HAP-1 (cell line): ENCODE data around the gene SLC48A1.

Source experiments
- DNase-seq, 2 experiments: peaks; one replicate each; pipeline ENCODE4 v3.0.0-alpha.2; 2016 to 2020; ENCODE audit warnings: low spot score in 2 of 2
- H3K27me3 ChIP-seq: fragments of 250-450 bp; sonication (Bioruptor Pico); 2 replicates; pipeline ENCODE4 v1.5.1; 2020; ENCODE audit warnings: low read depth, mild to moderate bottlenecking, moderate library complexity
- H3K36me3 ChIP-seq: fragments of 250-450 bp; sonication (Bioruptor Pico); replicated peaks from 2 replicates; pipeline ENCODE4 v1.5.1; 2020; ENCODE audit warnings: mild to moderate bottlenecking
- H3K4me1 ChIP-seq: fragments of 250-450 bp; sonication (Bioruptor Pico); 2 replicates; pipeline ENCODE4 v1.5.1; 2020; ENCODE audit warnings: mild to moderate bottlenecking
- H3K4me3 ChIP-seq: fragments of 250-450 bp; sonication (Bioruptor Pico); 2 replicates; pipeline ENCODE4 v1.5.1; 2020; ENCODE audit warnings: mild to moderate bottlenecking, moderate library complexity
- H3K9me3 ChIP-seq: fragments of 250-450 bp; sonication (Bioruptor Pico); 2 replicates; pipeline ENCODE4 v1.5.1; 2020; ENCODE audit warnings: mild to moderate bottlenecking, moderate library complexity
- in situ Hi-C: fragments of 300-500 bp; cut with MboI; formaldehyde crosslinking; loops from 3 replicates; pipeline ENCODE4 v1.14.3; 2020; ENCODE audit warnings: low sequenced_read_pairs, inconsistent platforms, mixed read lengths

SLC48A1 gene

GRCh38 chr12:47757840-47758583 lies 15.0 kb upstream of the SLC48A1 start:
- no peaks in the 10 kb centered on the region for H3K4me1 ChIP-seq

GRCh38 chr12:47758584-47758833 lies 14.5 kb upstream of the SLC48A1 start:
- in situ Hi-C loops = no loop called here
- no peaks in the 10 kb centered on the region for H3K4me1 ChIP-seq

More at GRCh38 chr12:47757840-47758583, 15.0 kb upstream of the SLC48A1 start:
- Histone ChIP-seq H3K27me3 (no peaks in the 10 kb centered on the region), H3K9me3 (no peaks in the 10 kb centered on the region), H3K4me3 (peak overlapping the region; percentile 41; the same call in 1 of the 2 replicates), H3K36me3 (no peaks in the 10 kb centered on the region)
- no peak for DNase-seq
- in situ Hi-C loops = no loop called here

GRCh38 chr12:47758834-47759690 lies 14.0 kb upstream of the SLC48A1 start, which contains the start of gene RAPGEF3:
Gene RAPGEF3, minus strand, starts transcription at chr12:47758880. Its CDS starts 324 bp downstream, at chr12:47758556.
- in situ Hi-C loops = no loop called here
- Histone ChIP-seq H3K4me1 (no peaks in the 10 kb centered on the region), H3K36me3 (no peaks in the 10 kb centered on the region), H3K27me3 (no peaks in the 10 kb centered on the region), H3K4me3 (peak within 1 kb of the TSS; percentile 41), H3K9me3 (no peaks in the 10 kb centered on the region)
- peak; percentile 60 to 85 for DNase-seq

More at GRCh38 chr12:47758584-47758833, 14.5 kb upstream of the SLC48A1 start:
- Histone ChIP-seq H3K9me3 (no peaks in the 10 kb centered on the region), H3K4me3 (peak overlapping the region; percentile 41), H3K27me3 (no peaks in the 10 kb centered on the region), H3K36me3 (no peaks in the 10 kb centered on the region)
- no peak for DNase-seq

GRCh38 chr12:47762850-47763465 lies 10.1 kb upstream of the SLC48A1 start:
- no peak for DNase-seq
- in situ Hi-C loops = no loop called here
- Histone ChIP-seq H3K4me1 (peaks cover under 1% of the 10 kb centered on the region; the same call in 1 of the 2 replicates), H3K36me3 (no peaks in the 10 kb centered on the region), H3K27me3 (no peaks in the 10 kb centered on the region), H3K4me3 (no peak overlapping the region), H3K9me3 (no peaks in the 10 kb centered on the region)

GRCh38 chr12:47763481-47764346 lies 9.3 kb upstream of the SLC48A1 start:
- Histone ChIP-seq H3K4me3 (no peak overlapping the region), H3K36me3 (no peaks in the 10 kb centered on the region), H3K4me1 (peaks cover 8% of the 10 kb centered on the region), H3K9me3 (no peaks in the 10 kb centered on the region), H3K27me3 (no peaks in the 10 kb centered on the region)
- no peak for DNase-seq
- in situ Hi-C loops = no loop called here

- Histone ChIP-seq H3K4me1 (peaks cover 23% of the 10 kb centered on the region), H3K4me3 (no peak overlapping the region), H3K27me3 (no peaks in the 10 kb centered on the region), H3K36me3 (no peaks in the 10 kb centered on the region), H3K9me3 (no peaks in the 10 kb centered on the region)
- no peak for DNase-seq
- in situ Hi-C loops = no loop called here
Observed at GRCh38 chr12:47766502-47767215, 6.4 kb upstream of the SLC48A1 start.

GRCh38 chr12:47767216-47767724 lies 5.8 kb upstream of the SLC48A1 start:
- Histone ChIP-seq H3K4me1 (peaks cover 23% of the 10 kb centered on the region), H3K4me3 (no peak overlapping the region), H3K9me3 (no peaks in the 10 kb centered on the region), H3K27me3 (no peaks in the 10 kb centered on the region), H3K36me3 (no peaks in the 10 kb centered on the region)
- in situ Hi-C loops = no loop called here
- peak in 1 of 2 experiments; percentile 65 for DNase-seq

- in situ Hi-C loops = no loop called here
- H3K4me1 ChIP-seq = peaks cover 25% of the 10 kb centered on the region
Observed at GRCh38 chr12:47768323-47768811, 4.7 kb upstream of the SLC48A1 start.

GRCh38 chr12:47769234-47770085 lies 3.6 kb upstream of the SLC48A1 start:
- H3K9me3 ChIP-seq = no peaks in the 10 kb centered on the region
- H3K4me3 ChIP-seq = no peak overlapping the region
- H3K36me3 ChIP-seq = no peaks in the 10 kb centered on the region
- DNase-seq = no peak
- H3K4me1 ChIP-seq = peaks cover 29% of the 10 kb centered on the region
- no peaks in the 10 kb centered on the region for H3K27me3 ChIP-seq
- in situ Hi-C loops = loop anchor here (10.0 kb wide), 2 partner anchors 55 to 115 kb away; no protein-coding TSS in a partner anchor

More at GRCh38 chr12:47768323-47768811, 4.7 kb upstream of the SLC48A1 start:
- peak; percentile 45 to 65 for DNase-seq
- Histone ChIP-seq H3K36me3 (no peaks in the 10 kb centered on the region), H3K4me3 (no peak overlapping the region), H3K9me3 (no peaks in the 10 kb centered on the region), H3K27me3 (no peaks in the 10 kb centered on the region)

GRCh38 chr12:47770086-47770726 lies 2.8 kb upstream of the SLC48A1 start:
- no peaks in the 10 kb centered on the region for H3K9me3 ChIP-seq
- DNase-seq = no peak

GRCh38 chr12:47771304-47771703 lies 1.7 kb upstream of the SLC48A1 start:
- Histone ChIP-seq H3K4me3 (no peak overlapping the region), H3K4me1 (peaks cover 33% of the 10 kb centered on the region), H3K36me3 (no peaks in the 10 kb centered on the region), H3K27me3 (no peaks in the 10 kb centered on the region), H3K9me3 (no peaks in the 10 kb centered on the region)
- DNase-seq = no peak
- in situ Hi-C loops = loop anchor here (10.0 kb wide), 2 partner anchors 57 to 117 kb away; no protein-coding TSS in a partner anchor

More at GRCh38 chr12:47770086-47770726, 2.8 kb upstream of the SLC48A1 start:
- Histone ChIP-seq H3K27me3 (no peaks in the 10 kb centered on the region), H3K4me3 (no peak overlapping the region), H3K36me3 (no peaks in the 10 kb centered on the region), H3K4me1 (peaks cover 33% of the 10 kb centered on the region)
- in situ Hi-C loops = loop anchor here (10.0 kb wide), 2 partner anchors 55 to 115 kb away; no protein-coding TSS in a partner anchor
